HG03097 (cell line): Measurements from ENCODE around the gene NSUN3.
A peak's percentile ranks its signal among the peaks of the same experiment; 100 is the strongest.
"Not testable (repeated sequence)": the region's sequence is repeated elsewhere in the genome, so short reads cannot be mapped to it uniquely, and the experiment has no call there.

Source experiments
- ATAC-seq: cut with Tn5 transposase; IDR thresholded peaks from one replicate; pipeline ENCODE4 v1.9.1; 2021; ENCODE audit not compliant: unreplicated experiment, low FRiP score

The NSUN3 gene

GRCh38 chr3:94066506-94067500 lies 3.9 kb downstream of the NSUN3 start:
- no peak for ATAC-seq

- no peak for ATAC-seq
These were observed 6.4 kb downstream of the NSUN3 start for GRCh38 chr3:94069194-94069813.

GRCh38 chr3:94070341-94070911 lies 7.6 kb downstream of the NSUN3 start:
- ATAC-seq: peak; percentile 42

- ATAC-seq: peak; percentile 86
These were observed 8.9 kb downstream of the NSUN3 start for GRCh38 chr3:94071713-94072284.

GRCh38 chr3:94076055-94076454 lies 13.2 kb downstream of the NSUN3 start:
- ATAC-seq: no peak

GRCh38 chr3:94080552-94080951 lies 17.7 kb downstream of the NSUN3 start:
- not testable (repeated sequence) for ATAC-seq

- ATAC-seq: no peak
These were observed 19.0 kb downstream of the NSUN3 start for GRCh38 chr3:94081884-94082283.

GRCh38 chr3:94082391-94082937 lies 19.6 kb downstream of the NSUN3 start:
- no peak for ATAC-seq

- no peak for ATAC-seq
These were observed 20.4 kb downstream of the NSUN3 start for GRCh38 chr3:94083261-94083660.

GRCh38 chr3:94089126-94089525 lies 26.3 kb downstream of the NSUN3 start:
- ATAC-seq: no peak

GRCh38 chr3:94092086-94092485 lies 29.2 kb downstream of the NSUN3 start:
- no peak for ATAC-seq

GRCh38 chr3:94093151-94093550 lies 30.3 kb downstream of the NSUN3 start:
- ATAC-seq: no peak

- no peak for ATAC-seq
These were observed 32.2 kb downstream of the NSUN3 start for GRCh38 chr3:94095111-94095510.

- ATAC-seq: no peak
These were observed 35.6 kb downstream of the NSUN3 start for GRCh38 chr3:94098452-94098851.

- ATAC-seq: no peak
These were observed 36.5 kb downstream of the NSUN3 start for GRCh38 chr3:94099311-94099710.

- ATAC-seq: no peak
These were observed 39.0 kb downstream of the NSUN3 start for GRCh38 chr3:94101860-94102259.

- ATAC-seq: no peak
These were observed 43.4 kb downstream of the NSUN3 start for GRCh38 chr3:94106268-94106667.

- not testable (repeated sequence) for ATAC-seq
These were observed 47.4 kb downstream of the NSUN3 start for GRCh38 chr3:94110232-94110631.

GRCh38 chr3:94110854-94111253 lies 48.0 kb downstream of the NSUN3 start:
- no peak for ATAC-seq

- ATAC-seq: no peak
These were observed 51.8 kb downstream of the NSUN3 start for GRCh38 chr3:94114666-94115065.

- no peak for ATAC-seq
These were observed 52.6 kb downstream of the NSUN3 start for GRCh38 chr3:94115482-94115881.
